ENCODE results near the gene CYP4F2.

DNA sequence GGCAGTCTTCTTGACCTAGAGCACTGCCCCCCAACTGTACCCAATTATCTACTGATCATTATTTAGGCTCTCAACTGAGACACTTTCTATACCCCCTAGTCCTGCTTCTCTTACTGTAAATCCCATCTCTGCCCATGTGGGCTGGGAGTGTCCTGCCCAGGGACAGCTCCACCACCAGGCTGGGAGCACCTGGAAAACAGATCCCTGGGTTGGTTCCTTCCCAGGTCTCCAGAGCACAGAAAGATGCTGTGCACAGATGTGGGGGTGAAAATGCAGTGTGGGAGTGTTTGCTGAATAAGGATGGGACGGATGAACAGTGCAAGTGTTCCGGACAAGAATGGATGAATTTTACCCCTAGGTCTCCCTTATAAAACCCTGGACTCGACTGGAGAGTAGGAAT, 12.7 kb downstream of the CYP4F2 start:
- TF ChIP-seq CTCF (conservative IDR thresholded peaks at IDR 0.05 in 1 of 2, IDR thresholded peaks at IDR 0.05 in 1 of 2; ENCODE audit: extremely low read depth in 1 of 2, insufficient read depth in 1 of 2, low read depth in 1 of 2, low read length in 2 of 2) (no peak), EZH2 (IDR thresholded peaks at IDR 0.05; ENCODE audit: borderline replicate concordance, low read length) (no peak)

All from mammary epithelial cell (primary cell).